ENCODE results near the gene XAGE3.

XAGE3 gene

DNA sequence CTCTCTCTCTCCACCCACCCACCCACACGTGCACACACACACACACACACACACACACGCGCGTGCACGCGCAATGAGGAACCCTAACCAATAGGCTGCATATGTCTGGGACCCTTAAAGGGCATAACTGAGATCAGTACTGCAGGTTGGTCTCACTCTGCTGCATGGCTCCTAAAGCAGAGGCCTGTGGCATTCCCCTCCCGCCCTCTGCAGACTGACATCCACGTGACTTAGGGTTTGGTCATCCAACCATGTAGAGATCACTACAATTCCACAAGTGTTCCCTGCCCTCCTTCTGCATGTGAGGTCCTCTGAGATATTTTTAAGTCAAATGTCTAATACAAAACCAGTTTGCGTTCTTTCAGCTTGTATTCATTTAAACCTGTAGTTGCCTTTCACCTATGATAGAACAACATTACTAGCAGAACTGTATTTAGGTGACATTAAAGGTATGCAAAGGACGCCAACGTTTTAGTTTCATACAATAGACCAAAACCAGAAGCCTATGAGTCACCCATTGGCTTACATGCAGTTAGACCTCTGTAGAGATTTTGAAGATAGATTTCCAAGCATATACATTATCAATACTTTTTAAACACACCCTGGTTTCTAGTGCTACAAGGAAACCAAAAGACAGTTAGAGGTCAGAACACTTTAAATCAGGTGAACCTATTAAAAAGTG is 46.7 kb downstream of the XAGE3 start:
- Histone ChIP-seq H3F3A (ENCODE audit: low read depth) (no peaks in the 10 kb centered on the region), H2AFZ (ENCODE audit: low read length) (no peak overlapping the region), H3K9ac (ENCODE audit: low read depth, low read length, poor library complexity, severe bottlenecking) (no peak overlapping the region), H3K4me1 (ENCODE audit: insufficient read depth, low read length, poor library complexity, severe bottlenecking) (no peaks in the 10 kb centered on the region), H3K9me2 (replicated peaks; ENCODE audit: low read depth, low read length) (no peaks in the 10 kb centered on the region), H3K9me3 (ENCODE audit: insufficient read depth, low read depth, low read length) (no peaks in the 10 kb centered on the region), H3K79me2 (ENCODE audit: insufficient read depth, low read length) (no peaks in the 10 kb centered on the region), H3K27me3 (ENCODE audit: insufficient read depth, low read length, poor library complexity, severe bottlenecking) (no peaks in the 10 kb centered on the region), H4K20me1 (ENCODE audit: insufficient read depth, low read length, poor library complexity, severe bottlenecking) (no peaks in the 10 kb centered on the region), H3K4me3 (ENCODE audit: low read length, poor library complexity, severe bottlenecking) (no peak overlapping the region), H3K36me3 (ENCODE audit: insufficient read depth, low read length) (no peaks in the 10 kb centered on the region), H3K4me2 (ENCODE audit: low read depth, low read length, poor library complexity, severe bottlenecking) (no peak overlapping the region)
- TF ChIP-seq EZH2phosphoT487 (IDR thresholded peaks at IDR 0.05; ENCODE audit: borderline replicate concordance): no peak
- TF ChIP-seq, protein P1, sequence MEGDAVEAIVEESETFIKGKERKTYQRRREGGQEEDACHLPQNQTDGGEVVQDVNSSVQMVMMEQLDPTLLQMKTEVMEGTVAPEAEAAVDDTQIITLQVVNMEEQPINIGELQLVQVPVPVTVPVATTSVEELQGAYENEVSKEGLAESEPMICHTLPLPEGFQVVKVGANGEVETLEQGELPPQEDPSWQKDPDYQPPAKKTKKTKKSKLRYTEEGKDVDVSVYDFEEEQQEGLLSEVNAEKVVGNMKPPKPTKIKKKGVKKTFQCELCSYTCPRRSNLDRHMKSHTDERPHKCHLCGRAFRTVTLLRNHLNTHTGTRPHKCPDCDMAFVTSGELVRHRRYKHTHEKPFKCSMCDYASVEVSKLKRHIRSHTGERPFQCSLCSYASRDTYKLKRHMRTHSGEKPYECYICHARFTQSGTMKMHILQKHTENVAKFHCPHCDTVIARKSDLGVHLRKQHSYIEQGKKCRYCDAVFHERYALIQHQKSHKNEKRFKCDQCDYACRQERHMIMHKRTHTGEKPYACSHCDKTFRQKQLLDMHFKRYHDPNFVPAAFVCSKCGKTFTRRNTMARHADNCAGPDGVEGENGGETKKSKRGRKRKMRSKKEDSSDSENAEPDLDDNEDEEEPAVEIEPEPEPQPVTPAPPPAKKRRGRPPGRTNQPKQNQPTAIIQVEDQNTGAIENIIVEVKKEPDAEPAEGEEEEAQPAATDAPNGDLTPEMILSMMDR (conservative IDR thresholded peaks at IDR 0.05; ENCODE audit: low read length): no peak

DNA sequence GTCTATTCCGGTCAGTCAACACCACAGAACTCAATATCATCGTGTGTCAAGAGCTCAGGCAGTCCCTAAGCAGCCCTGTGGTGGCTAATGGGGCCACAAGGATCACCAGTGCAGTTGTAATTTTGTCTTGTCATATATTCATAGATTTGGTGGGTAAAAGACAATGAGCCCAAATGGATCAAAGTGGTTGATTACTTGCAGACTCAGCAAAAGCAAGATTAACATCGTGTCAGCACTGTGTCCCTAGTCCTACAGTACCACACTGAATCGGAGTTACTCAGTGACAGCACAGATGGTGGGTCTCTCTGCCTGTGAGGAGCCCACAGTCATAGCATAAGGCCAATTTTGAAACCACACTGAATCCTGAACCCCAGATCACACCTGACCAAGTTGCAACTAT is 48.1 kb downstream of the XAGE3 start:
- H3K4me1 ChIP-seq (ENCODE audit: insufficient read depth, low read length, poor library complexity, severe bottlenecking): no peaks in the 10 kb centered on the region
- H3K36me3 ChIP-seq (ENCODE audit: insufficient read depth, low read length): no peaks in the 10 kb centered on the region
- no peaks in the 10 kb centered on the region for H3K27me3 ChIP-seq (ENCODE audit: insufficient read depth, low read length, poor library complexity, severe bottlenecking)
- H3K9me3 ChIP-seq (ENCODE audit: insufficient read depth, low read depth, low read length): no peaks in the 10 kb centered on the region
- H4K20me1 ChIP-seq (ENCODE audit: insufficient read depth, low read length, poor library complexity, severe bottlenecking): no peaks in the 10 kb centered on the region
- no peaks in the 10 kb centered on the region for H3F3A ChIP-seq (ENCODE audit: low read depth)
- no peaks in the 10 kb centered on the region for H3K79me2 ChIP-seq (ENCODE audit: insufficient read depth, low read length)
- no peak overlapping the region for H3K9ac ChIP-seq (ENCODE audit: low read depth, low read length, poor library complexity, severe bottlenecking)
- no peaks in the 10 kb centered on the region for H3K9me2 ChIP-seq (replicated peaks; ENCODE audit: low read depth, low read length)
- H2AFZ ChIP-seq (ENCODE audit: low read length): no peak overlapping the region
- H3K4me2 ChIP-seq (ENCODE audit: low read depth, low read length, poor library complexity, severe bottlenecking): no peak overlapping the region
- no peak overlapping the region for H3K4me3 ChIP-seq (ENCODE audit: low read length, poor library complexity, severe bottlenecking)
- TF ChIP-seq, protein P1 (conservative IDR thresholded peaks at IDR 0.05; ENCODE audit: low read length): no peak
- no peak for TF ChIP-seq EZH2phosphoT487 (IDR thresholded peaks at IDR 0.05; ENCODE audit: borderline replicate concordance)
